ENCODE data around the gene MAP1A. TPM values are rescaled to one million over a fixed set of nuclear protein-coding genes. Genes with fewer than 3 reads are reported as not detected.
A peak's percentile ranks its signal among the peaks of the same experiment; 100 is the strongest.

Gene MAP1A
- 1 to 10 TPM; 1.9 to 5.6 TPM for total RNA-seq

GRCh38 chr15:43517354-43518196 is at the start of gene MAP1A:
MAP1A (plus strand) TSS chr15:43517608; CDS start chr15:43521474, 3,866 bp downstream.
- Histone ChIP-seq H3K27me3 (no peaks in the 10 kb centered on the region), H3K9ac (ENCODE audit: low read depth in 2 of 2, low read length in 2 of 2) (peak within 1 kb of the TSS; percentile 48 to 64), H3K9me3 (no peaks in the 10 kb centered on the region), H3K4me3 (peak within 1 kb of the TSS; percentile 23), H3K27ac (peak within 1 kb of the TSS; percentile 26), H3K36me3 (no peaks in the 10 kb centered on the region), H3K4me1 (peaks cover 3% of the 10 kb centered on the region)
- intact Hi-C loops (cut with DNase I), result no loop called here
- DNase-seq, result peak; percentile 36
- TF ChIP-seq CTCF (IDR thresholded peaks at IDR 0.05), result no peak

GRCh38 chr15:43469867-43470266 is 47.5 kb upstream of the MAP1A start:
- no peak for DNase-seq

DNA sequence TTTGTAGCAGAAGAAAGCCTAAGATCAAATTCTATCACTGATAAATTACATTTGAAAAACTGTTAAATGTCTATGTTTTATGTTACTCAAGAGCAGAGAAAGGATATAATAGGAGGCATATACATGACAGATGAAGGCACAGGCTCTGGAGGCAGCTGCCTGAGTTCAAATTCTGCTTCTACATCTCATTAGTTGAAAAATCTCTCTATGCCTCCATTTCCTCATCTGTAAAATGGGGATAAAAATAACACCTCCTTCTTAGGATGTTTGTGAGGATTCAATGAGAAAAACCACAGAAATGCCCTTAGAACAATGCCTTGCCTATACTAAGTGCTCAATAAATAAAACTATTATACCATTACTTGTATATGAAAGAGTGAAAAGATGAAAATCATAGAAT is 45.4 kb upstream of the MAP1A start:
- Histone ChIP-seq H3K4me1 (no peaks in the 10 kb centered on the region), H3K9ac (ENCODE audit: low read depth in 2 of 2, low read length in 2 of 2) (no peak overlapping the region), H3K9me3 (no peaks in the 10 kb centered on the region), H3K36me3 (no peaks in the 10 kb centered on the region), H3K27ac (no peak overlapping the region), H3K27me3 (no peaks in the 10 kb centered on the region), H3K4me3 (no peak overlapping the region)
- no peak for TF ChIP-seq CTCF (IDR thresholded peaks at IDR 0.05)
- intact Hi-C loops (cut with DNase I), result no loop called here
- DNase-seq, result no peak

More at GRCh38 chr15:43469867-43470266, 47.5 kb upstream of the MAP1A start:
- Histone ChIP-seq H3K9ac (ENCODE audit: low read depth in 2 of 2, low read length in 2 of 2) (no peak overlapping the region), H3K27me3 (no peaks in the 10 kb centered on the region), H3K27ac (no peak overlapping the region), H3K36me3 (no peaks in the 10 kb centered on the region), H3K4me3 (no peak overlapping the region), H3K9me3 (no peaks in the 10 kb centered on the region), H3K4me1 (no peaks in the 10 kb centered on the region)
- TF ChIP-seq CTCF (IDR thresholded peaks at IDR 0.05), result no peak
- intact Hi-C loops (cut with DNase I), result no loop called here

GRCh38 chr15:43473885-43474284 is 43.5 kb upstream of the MAP1A start:
- intact Hi-C loops (cut with DNase I), result no loop called here
- no peak for DNase-seq
- H3K36me3 ChIP-seq, result no peaks in the 10 kb centered on the region
- H3K27me3 ChIP-seq, result no peaks in the 10 kb centered on the region
- H3K9me3 ChIP-seq, result no peaks in the 10 kb centered on the region
- no peak for TF ChIP-seq CTCF (IDR thresholded peaks at IDR 0.05)
- H3K4me3 ChIP-seq, result no peak overlapping the region
- no peaks in the 10 kb centered on the region for H3K4me1 ChIP-seq
- no peak overlapping the region for H3K9ac ChIP-seq (ENCODE audit: low read depth in 2 of 2, low read length in 2 of 2)
- no peak overlapping the region for H3K27ac ChIP-seq

DNA sequence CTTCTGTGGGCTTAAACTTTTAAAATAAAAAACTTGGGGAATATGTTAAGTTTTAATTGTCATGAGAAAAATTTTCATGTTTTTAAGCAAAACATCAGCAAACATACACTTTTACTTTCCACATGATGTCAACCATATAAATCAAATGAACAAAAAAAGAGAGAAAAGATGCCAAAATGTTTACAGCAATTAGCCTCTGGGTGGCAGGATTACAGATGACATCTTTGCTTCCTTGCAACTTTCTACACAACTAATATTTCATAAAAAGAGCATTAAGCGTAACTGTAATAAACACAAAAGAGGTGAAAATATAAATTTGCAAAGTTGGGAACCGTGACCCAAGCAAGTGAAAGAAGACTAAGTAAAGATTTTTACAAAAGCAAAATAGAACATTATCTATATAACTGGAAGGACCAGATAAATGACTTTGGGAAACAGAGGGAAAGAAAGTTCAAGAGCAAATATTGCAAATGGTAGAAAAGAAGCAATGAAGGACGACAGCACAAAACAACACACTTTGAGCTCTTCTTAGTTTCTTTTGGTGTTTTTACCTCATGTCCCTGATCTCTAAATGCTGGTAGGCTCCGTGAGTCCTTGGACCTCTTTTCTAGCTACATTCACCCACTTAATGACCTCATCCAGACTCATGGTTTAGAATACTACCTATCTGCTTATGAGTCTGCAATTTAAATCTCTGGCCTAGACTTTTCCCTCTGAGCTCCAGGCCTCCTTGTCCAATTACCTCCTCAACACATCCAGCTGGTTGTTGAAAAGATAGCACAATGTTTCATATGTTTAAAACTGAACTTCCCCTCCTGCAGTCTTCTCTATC is 33.9 kb upstream of the MAP1A start:
- H3K4me3 ChIP-seq, result no peak overlapping the region
- H3K27ac ChIP-seq, result no peak overlapping the region
- no peaks in the 10 kb centered on the region for H3K4me1 ChIP-seq

More for the DNA sequence above, 33.9 kb upstream of the MAP1A start:
- DNase-seq, result no peak
- Histone ChIP-seq H3K27me3 (no peaks in the 10 kb centered on the region), H3K9ac (ENCODE audit: low read depth in 2 of 2, low read length in 2 of 2) (no peak overlapping the region), H3K9me3 (no peaks in the 10 kb centered on the region), H3K36me3 (no peaks in the 10 kb centered on the region)
- TF ChIP-seq CTCF (IDR thresholded peaks at IDR 0.05), result no peak
- intact Hi-C loops (cut with DNase I), result no loop called here

All from colonic mucosa (tissue), 4 donors.